Measurements from ENCODE around the gene TSPAN18. TPM values are rescaled to one million over a fixed set of nuclear protein-coding genes. Genes with fewer than 3 reads are reported as not detected.

Gene TSPAN18
- total RNA-seq, 4 donors from 2014 or later = 2.1 to 9.1 (median 2.5) TPM

- Histone ChIP-seq H3K4me3 (no peak overlapping the region), H3K9me3 (no peaks in the 10 kb centered on the region), H3K27me3 (no peaks in the 10 kb centered on the region), H3K4me1 (peaks cover 0 to 6% of the 10 kb centered on the region in 2 donors), H3K36me3 (no peaks in the 10 kb centered on the region), H3K27ac (no peak overlapping the region)
- in situ Hi-C loops (cut with MboI; ENCODE audit: low sequenced_read_pairs in 4 of 4) (no loop called here), intact Hi-C loops (cut with DNase I; ENCODE audit: low total_unique reads) (no loop called here)
- ATAC-seq (no peak), DNase-seq (no peak)
- TF ChIP-seq CTCF (IDR thresholded peaks at IDR 0.05 in 4 of 5, conservative IDR thresholded peaks at IDR 0.05 in 1 of 5) (no peak), POLR2A (IDR thresholded peaks at IDR 0.05) (no peak)
These were observed 10.7 kb downstream of the TSPAN18 start for GRCh38 chr11:44737245-44738085.

- no peak overlapping the region for H3K27ac ChIP-seq
- ATAC-seq = no peak
- no peaks in the 10 kb centered on the region for H3K27me3 ChIP-seq
- intact Hi-C loops (cut with DNase I; ENCODE audit: low total_unique reads) = no loop called here
- no peaks in the 10 kb centered on the region for H3K9me3 ChIP-seq
- TF ChIP-seq POLR2A (IDR thresholded peaks at IDR 0.05) (no peak), CTCF (IDR thresholded peaks at IDR 0.05 in 4 of 5, conservative IDR thresholded peaks at IDR 0.05 in 1 of 5) (no peak)
- H3K4me3 ChIP-seq = no peak overlapping the region
- no peak for DNase-seq
- in situ Hi-C loops (cut with MboI; ENCODE audit: low sequenced_read_pairs in 4 of 4) = no loop called here
- H3K4me1 ChIP-seq = peaks cover 0 to 6% of the 10 kb centered on the region in 2 donors
- no peaks in the 10 kb centered on the region for H3K36me3 ChIP-seq
These were observed 12.0 kb downstream of the TSPAN18 start for GRCh38 chr11:44738791-44739190.

GRCh38 chr11:44740967-44741366, 14.2 kb downstream of the TSPAN18 start:
- TF ChIP-seq POLR2A (IDR thresholded peaks at IDR 0.05) (no peak), CTCF (IDR thresholded peaks at IDR 0.05 in 4 of 5, conservative IDR thresholded peaks at IDR 0.05 in 1 of 5) (no peak)
- in situ Hi-C loops (cut with MboI; ENCODE audit: low sequenced_read_pairs in 4 of 4) (no loop called here), intact Hi-C loops (cut with DNase I; ENCODE audit: low total_unique reads) (no loop called here)
- Histone ChIP-seq H3K27ac (peak overlapping the region in 2 of 4 donors; percentile 22 to 57), H3K9me3 (no peaks in the 10 kb centered on the region), H3K4me3 (no peak overlapping the region), H3K4me1 (peaks cover 0 to 6% of the 10 kb centered on the region in 2 donors), H3K27me3 (no peaks in the 10 kb centered on the region), H3K36me3 (no peaks in the 10 kb centered on the region)
- ATAC-seq (peak in 1 of 2 donors; percentile 23), DNase-seq (no peak)

DNA sequence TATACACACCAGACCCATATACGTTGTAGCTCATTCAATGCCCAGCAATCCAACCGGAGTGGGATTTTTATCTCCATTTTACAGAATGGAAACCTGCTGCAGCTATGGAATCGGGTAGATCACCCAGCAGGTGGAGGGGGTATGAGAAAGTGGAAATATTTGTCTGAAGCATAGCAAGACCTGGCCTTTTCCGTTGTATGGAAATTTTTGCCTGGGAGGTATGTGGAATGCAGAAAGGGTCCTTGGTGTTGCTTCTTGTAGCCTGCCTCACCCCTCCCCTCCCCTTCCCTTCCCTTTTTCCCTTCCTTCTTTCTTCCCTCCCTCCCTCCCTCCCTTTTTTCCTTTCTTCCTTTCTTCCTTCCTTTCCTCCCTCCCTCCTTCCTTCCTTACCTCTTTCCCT, 15.2 kb downstream of the TSPAN18 start:
- H3K9me3 ChIP-seq = no peaks in the 10 kb centered on the region
- in situ Hi-C loops (cut with MboI; ENCODE audit: low sequenced_read_pairs in 4 of 4) = no loop called here

More for the DNA sequence above, 15.2 kb downstream of the TSPAN18 start:
- DNase-seq = no peak
- TF ChIP-seq CTCF (IDR thresholded peaks at IDR 0.05 in 4 of 5, conservative IDR thresholded peaks at IDR 0.05 in 1 of 5) (no peak), POLR2A (IDR thresholded peaks at IDR 0.05) (no peak)
- intact Hi-C loops (cut with DNase I; ENCODE audit: low total_unique reads) = no loop called here
- ATAC-seq = no peak
- Histone ChIP-seq H3K27me3 (no peaks in the 10 kb centered on the region), H3K36me3 (no peaks in the 10 kb centered on the region), H3K27ac (no peak overlapping the region), H3K4me3 (no peak overlapping the region), H3K4me1 (peaks cover 0 to 6% of the 10 kb centered on the region in 2 donors)

Measured in gastrocnemius medialis (tissue), 4 donors.